Uterus (tissue), 4 donors: ENCODE data around the gene FCHSD2. TPM values are rescaled to one million over a fixed set of nuclear protein-coding genes. Genes with fewer than 3 reads are reported as not detected.

Experiments
- DNase-seq, 2 donors: peaks; one replicate each; pipeline ENCODE4 v3.0.0-alpha.2; 2019 to 2020
- H3K27ac ChIP-seq, 2 donors: fragments of 200-600 bp; sonication (generic); 1 replicate in 1 of 2; 2 replicates in 1 of 2; pipeline ENCODE4 v1.5.1; 2016 to 2018
- H3K27me3 ChIP-seq, 2 donors: fragments of 200-600 bp; sonication (generic); one replicate each; pipeline ENCODE4 v1.5.1; 2018 to 2019; ENCODE audit warnings: control low read depth in 1 of 2
- H3K36me3 ChIP-seq, 2 donors: fragments of 200-600 bp; sonication (generic); one replicate each; pipeline ENCODE4 v1.5.1; 2019; ENCODE audit warnings: control low read depth in 1 of 2
- H3K4me1 ChIP-seq, 2 donors: fragments of 200-600 bp; sonication (generic); one replicate each; pipeline ENCODE4 v1.5.1; 2018 to 2019; ENCODE audit warnings: control low read depth in 1 of 2
- H3K4me3 ChIP-seq, 2 donors: fragments of 200-600 bp; sonication (generic); 1 replicate in 1 of 2; 2 replicates in 1 of 2; pipeline ENCODE4 v1.5.1; 2018 to 2019; ENCODE audit warnings: mild to moderate bottlenecking in 1 of 2
- H3K9me3 ChIP-seq, 2 donors: fragments of 200-600 bp; sonication (generic); one replicate each; pipeline ENCODE4 v1.5.1; 2019; ENCODE audit warnings: control low read depth in 1 of 2
- POLR2A ChIP-seq, 2 donors: fragments of 450-650 bp; IDR thresholded peaks; one replicate each; pipeline ENCODE4 v1.6.1; 2016; ENCODE audit warnings: antibody characterized with exemption in 2 of 2, mild to moderate bottlenecking in 1 of 2, moderate library complexity in 1 of 2
- intact Hi-C: fragments of 100-400 bp; cut with DNase I; formaldehyde crosslinking; loops from one replicate; pipeline ENCODE4 v1.15.1; 2023; ENCODE audit warnings: low total_unique reads
- total RNA-seq, 4 donors: library from RNA; depleted of rRNA in 3 of 4; stranded (reverse); fragments of >200 nt in 3 of 4; gene quantifications; one replicate each; pipeline versions ENCODE4 v1.1.0 to v1.2.4, GENCODE V29; 2014 to 2023
- TF ChIP-seq, protein P1 (sequence below), 4 experiments: fragments of 200-600 bp in 2 of 4; fragments of 450-650 bp in 2 of 4; sonication (generic) in 2 of 4; IDR thresholded peaks; one replicate each; pipeline ENCODE4 v1.5.1; 2016 to 2019; ENCODE audit warnings: antibody characterized with exemption in 4 of 4, mild to moderate bottlenecking in 2 of 4, moderate library complexity in 1 of 4
- donor health status: DM: yes; HTN: yes; CAD: no.

Gene FCHSD2
- total RNA-seq, 4 donors from 2014 or later, result 13.6 to 73.9 (median 27.7) TPM

DNA sequence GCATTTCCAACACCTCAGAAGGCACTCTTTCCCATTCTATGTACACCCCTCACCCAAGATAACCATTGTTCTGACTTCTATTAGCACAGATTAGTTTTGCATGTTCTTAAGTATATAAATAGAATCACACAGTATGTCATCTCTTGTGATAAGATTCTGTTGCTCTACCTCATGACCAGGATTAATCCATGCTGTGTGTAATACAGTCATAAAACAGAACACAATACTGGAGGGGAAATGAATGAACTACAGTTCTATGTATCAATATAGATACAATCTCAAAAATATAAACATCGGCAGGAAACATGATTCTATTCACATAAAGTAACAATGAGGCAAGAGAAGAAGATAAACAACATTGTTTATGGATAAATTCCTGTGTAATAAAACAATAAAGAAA lies 176.4 kb downstream of the FCHSD2 start:
- no peak for DNase-seq
- no peaks in the 10 kb centered on the region for H3K27me3 ChIP-seq
- H3K4me3 ChIP-seq, result no peak overlapping the region
- intact Hi-C loops, result no loop called here
- no peaks in the 10 kb centered on the region for H3K4me1 ChIP-seq
- no peak for TF ChIP-seq POLR2A (IDR thresholded peaks at IDR 0.05)
- TF ChIP-seq, protein P1, sequence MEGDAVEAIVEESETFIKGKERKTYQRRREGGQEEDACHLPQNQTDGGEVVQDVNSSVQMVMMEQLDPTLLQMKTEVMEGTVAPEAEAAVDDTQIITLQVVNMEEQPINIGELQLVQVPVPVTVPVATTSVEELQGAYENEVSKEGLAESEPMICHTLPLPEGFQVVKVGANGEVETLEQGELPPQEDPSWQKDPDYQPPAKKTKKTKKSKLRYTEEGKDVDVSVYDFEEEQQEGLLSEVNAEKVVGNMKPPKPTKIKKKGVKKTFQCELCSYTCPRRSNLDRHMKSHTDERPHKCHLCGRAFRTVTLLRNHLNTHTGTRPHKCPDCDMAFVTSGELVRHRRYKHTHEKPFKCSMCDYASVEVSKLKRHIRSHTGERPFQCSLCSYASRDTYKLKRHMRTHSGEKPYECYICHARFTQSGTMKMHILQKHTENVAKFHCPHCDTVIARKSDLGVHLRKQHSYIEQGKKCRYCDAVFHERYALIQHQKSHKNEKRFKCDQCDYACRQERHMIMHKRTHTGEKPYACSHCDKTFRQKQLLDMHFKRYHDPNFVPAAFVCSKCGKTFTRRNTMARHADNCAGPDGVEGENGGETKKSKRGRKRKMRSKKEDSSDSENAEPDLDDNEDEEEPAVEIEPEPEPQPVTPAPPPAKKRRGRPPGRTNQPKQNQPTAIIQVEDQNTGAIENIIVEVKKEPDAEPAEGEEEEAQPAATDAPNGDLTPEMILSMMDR (IDR thresholded peaks at IDR 0.05), result no peak
- no peaks in the 10 kb centered on the region for H3K36me3 ChIP-seq
- no peak overlapping the region for H3K27ac ChIP-seq
- no peaks in the 10 kb centered on the region for H3K9me3 ChIP-seq

DNA sequence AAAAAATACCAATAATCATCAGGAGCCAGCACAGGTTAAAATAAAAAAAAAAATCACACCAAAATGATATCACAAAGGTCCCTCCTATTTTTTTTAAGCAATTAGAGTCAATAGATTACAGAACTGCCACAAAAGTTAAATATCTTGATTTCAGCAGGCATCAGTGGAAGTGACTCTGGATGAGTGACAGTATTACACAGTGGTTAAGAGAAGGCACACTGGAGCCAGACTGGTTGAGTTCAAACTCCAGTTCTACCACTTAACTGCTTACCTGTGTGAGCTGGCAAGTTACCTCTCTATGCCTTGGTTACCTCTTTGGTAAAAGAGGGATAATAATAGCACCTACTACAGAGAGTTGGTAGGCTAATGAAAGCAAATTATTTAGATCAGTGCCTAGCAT lies 179.4 kb downstream of the FCHSD2 start:
- Histone ChIP-seq H3K36me3 (no peaks in the 10 kb centered on the region), H3K27me3 (no peaks in the 10 kb centered on the region), H3K27ac (no peak overlapping the region), H3K9me3 (no peaks in the 10 kb centered on the region), H3K4me1 (no peaks in the 10 kb centered on the region), H3K4me3 (no peak overlapping the region)
- DNase-seq, result no peak
- TF ChIP-seq, protein P1 (IDR thresholded peaks at IDR 0.05), result no peak
- TF ChIP-seq POLR2A (IDR thresholded peaks at IDR 0.05), result no peak
- intact Hi-C loops, result no loop called here

DNA sequence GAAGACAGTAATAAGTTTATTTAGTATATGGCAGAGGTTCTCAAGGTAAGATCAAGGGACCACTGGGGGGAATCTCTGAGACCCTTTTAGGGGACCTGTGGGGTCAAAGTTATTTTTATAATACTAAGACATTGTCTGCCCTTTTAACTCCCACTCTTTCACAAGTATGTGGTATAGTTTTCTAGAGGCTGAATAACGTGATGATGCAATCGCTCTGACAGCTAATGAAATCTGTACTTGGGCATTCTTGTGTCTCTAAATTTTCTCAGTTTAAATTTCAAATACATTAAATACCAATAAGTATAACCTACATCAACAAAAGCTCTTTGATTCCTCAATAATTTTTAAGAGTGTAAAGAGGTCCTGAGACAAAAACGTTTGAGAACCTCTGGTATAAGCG lies 180.0 kb downstream of the FCHSD2 start:
- H3K36me3 ChIP-seq, result no peaks in the 10 kb centered on the region
- no peak for DNase-seq
- no peaks in the 10 kb centered on the region for H3K27me3 ChIP-seq
- TF ChIP-seq POLR2A (IDR thresholded peaks at IDR 0.05), result no peak
- TF ChIP-seq, protein P1 (IDR thresholded peaks at IDR 0.05), result no peak
- H3K9me3 ChIP-seq, result no peaks in the 10 kb centered on the region
- intact Hi-C loops, result no loop called here
- no peaks in the 10 kb centered on the region for H3K4me1 ChIP-seq
- no peak overlapping the region for H3K27ac ChIP-seq
- H3K4me3 ChIP-seq, result no peak overlapping the region

DNA sequence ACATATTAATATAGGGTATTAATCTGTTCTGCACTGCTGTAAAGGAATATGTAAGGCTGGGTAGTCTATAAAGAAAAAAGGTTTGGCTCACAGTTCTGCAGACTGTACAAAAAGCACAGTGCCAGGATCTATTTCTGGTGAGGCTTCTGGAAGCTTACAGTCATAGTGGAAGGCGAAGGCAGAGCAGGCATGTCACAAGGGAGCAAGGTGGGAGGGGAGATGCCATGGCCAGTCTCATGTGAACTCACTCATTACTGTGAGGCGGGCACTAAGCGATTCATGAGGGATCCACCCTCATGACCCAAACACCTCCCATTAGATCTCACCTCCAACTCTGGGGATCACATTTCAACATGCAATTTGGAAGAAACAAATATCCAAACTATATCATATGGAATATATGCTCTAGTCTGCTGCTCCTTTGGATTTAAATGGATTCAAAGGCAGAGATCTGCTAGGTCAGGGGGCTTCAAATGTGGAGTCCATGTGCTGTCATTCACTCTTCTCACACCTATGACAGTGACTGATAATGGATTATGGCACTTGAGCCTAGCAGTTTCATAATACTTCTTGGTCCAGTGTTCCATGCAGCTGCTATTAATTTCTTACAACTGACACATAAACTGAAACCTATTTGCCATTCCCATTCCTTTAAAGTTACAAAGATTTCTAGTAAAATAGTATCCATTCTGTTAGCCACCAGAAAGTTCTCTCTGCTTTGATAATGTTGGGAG lies 182.0 kb downstream of the FCHSD2 start:
- DNase-seq, result no peak
- H3K27me3 ChIP-seq, result no peaks in the 10 kb centered on the region
- no peak overlapping the region for H3K4me3 ChIP-seq
- H3K27ac ChIP-seq, result no peak overlapping the region
- no peaks in the 10 kb centered on the region for H3K9me3 ChIP-seq
- no peaks in the 10 kb centered on the region for H3K36me3 ChIP-seq
- intact Hi-C loops, result no loop called here
- no peaks in the 10 kb centered on the region for H3K4me1 ChIP-seq
- TF ChIP-seq, protein P1 (IDR thresholded peaks at IDR 0.05), result no peak
- TF ChIP-seq POLR2A (IDR thresholded peaks at IDR 0.05), result no peak

DNA sequence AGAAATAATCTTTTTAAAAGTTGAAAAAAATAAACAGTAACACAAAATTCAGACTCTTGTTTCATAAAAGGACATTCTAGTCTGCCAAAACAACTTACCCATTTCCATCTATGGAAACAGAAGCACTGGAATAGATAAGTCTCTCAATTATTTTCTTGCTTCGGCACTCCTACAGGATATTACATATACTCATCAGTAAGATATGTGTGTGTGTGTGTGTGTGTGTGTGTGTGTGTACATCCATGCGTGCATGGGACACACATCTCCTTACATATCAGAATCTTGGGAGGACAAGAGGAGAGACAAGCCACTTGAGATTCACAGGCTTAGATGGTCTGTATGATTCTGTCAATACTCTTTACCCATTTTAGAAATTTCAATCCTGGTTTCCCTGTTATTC lies 183.3 kb downstream of the FCHSD2 start:
- no peak overlapping the region for H3K27ac ChIP-seq
- TF ChIP-seq POLR2A (IDR thresholded peaks at IDR 0.05), result no peak
- TF ChIP-seq, protein P1 (IDR thresholded peaks at IDR 0.05), result no peak
- no peaks in the 10 kb centered on the region for H3K36me3 ChIP-seq
- no peaks in the 10 kb centered on the region for H3K27me3 ChIP-seq
- no peak overlapping the region for H3K4me3 ChIP-seq
- intact Hi-C loops, result no loop called here
- no peak for DNase-seq
- H3K9me3 ChIP-seq, result no peaks in the 10 kb centered on the region
- no peaks in the 10 kb centered on the region for H3K4me1 ChIP-seq
